Measurements from ENCODE around the gene XRCC5. TPM values are rescaled to one million over a fixed set of nuclear protein-coding genes. Genes with fewer than 3 reads are reported as not detected.

Gene XRCC5
- total and polyA plus RNA-seq, 8 donors, result 29.0 to 117 (median 88.1) TPM

DNA sequence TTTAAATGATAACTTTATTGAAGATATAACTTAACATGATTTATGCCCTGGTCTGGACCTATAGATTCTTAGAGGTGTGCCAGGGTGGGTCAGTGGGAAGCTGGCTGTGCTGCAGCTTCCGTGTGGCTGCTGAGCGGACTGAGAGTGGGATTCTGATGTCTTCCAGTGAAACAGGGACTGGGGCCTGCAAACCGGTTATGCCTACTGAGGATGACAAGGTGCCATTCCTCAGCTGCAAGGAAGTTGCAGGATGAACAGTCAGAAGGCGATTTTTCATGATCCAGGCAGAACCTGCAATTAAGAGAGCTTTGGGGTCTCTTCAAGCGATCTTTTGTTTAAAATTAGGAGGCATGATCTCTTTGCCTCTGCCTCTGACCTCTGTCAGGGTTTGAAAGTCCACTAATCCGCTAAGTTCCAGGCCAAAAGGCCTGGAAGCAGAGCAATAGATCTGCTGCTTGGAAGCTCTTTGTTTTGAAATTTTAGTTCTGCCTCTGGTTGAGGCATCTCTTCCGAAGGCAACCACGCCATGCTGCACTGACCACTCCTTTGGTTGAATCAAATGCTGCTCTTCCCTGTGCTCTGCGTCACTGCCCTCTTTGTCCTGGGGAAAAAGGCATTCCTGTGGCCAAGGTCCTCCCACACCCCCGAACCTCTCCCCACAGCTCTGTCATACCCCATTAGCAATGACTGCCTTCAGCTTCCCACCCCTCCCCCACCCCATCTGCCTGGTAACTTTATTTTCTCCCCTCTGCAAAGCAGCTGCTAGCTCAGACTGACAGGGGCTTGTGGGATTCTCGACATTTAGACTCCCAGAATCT is 25.5 kb upstream of the XRCC5 start:
- no peaks in the 10 kb centered on the region for H3K27me3 ChIP-seq
- no peaks in the 10 kb centered on the region for H3K9me3 ChIP-seq
- no peak for DNase-seq
- H3K4me3 ChIP-seq, result no peak overlapping the region
- no peak for FAIRE-seq
- TF ChIP-seq, protein P1, sequence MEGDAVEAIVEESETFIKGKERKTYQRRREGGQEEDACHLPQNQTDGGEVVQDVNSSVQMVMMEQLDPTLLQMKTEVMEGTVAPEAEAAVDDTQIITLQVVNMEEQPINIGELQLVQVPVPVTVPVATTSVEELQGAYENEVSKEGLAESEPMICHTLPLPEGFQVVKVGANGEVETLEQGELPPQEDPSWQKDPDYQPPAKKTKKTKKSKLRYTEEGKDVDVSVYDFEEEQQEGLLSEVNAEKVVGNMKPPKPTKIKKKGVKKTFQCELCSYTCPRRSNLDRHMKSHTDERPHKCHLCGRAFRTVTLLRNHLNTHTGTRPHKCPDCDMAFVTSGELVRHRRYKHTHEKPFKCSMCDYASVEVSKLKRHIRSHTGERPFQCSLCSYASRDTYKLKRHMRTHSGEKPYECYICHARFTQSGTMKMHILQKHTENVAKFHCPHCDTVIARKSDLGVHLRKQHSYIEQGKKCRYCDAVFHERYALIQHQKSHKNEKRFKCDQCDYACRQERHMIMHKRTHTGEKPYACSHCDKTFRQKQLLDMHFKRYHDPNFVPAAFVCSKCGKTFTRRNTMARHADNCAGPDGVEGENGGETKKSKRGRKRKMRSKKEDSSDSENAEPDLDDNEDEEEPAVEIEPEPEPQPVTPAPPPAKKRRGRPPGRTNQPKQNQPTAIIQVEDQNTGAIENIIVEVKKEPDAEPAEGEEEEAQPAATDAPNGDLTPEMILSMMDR (IDR thresholded peaks at IDR 0.05), result no peak
- ATAC-seq, result no peak
- peaks cover 0 to 10% (median 5%) of the 10 kb centered on the region in 3 donors for H3K4me1 ChIP-seq
- intact Hi-C loops (cut with DNase I), result no loop called here
- H3K27ac ChIP-seq, result no peak overlapping the region
- H3K36me3 ChIP-seq, result no peaks in the 10 kb centered on the region
- WGBS, 2 donors, result 80 to 84% methylated on average over 11 of the region's 11 CpGs

DNA sequence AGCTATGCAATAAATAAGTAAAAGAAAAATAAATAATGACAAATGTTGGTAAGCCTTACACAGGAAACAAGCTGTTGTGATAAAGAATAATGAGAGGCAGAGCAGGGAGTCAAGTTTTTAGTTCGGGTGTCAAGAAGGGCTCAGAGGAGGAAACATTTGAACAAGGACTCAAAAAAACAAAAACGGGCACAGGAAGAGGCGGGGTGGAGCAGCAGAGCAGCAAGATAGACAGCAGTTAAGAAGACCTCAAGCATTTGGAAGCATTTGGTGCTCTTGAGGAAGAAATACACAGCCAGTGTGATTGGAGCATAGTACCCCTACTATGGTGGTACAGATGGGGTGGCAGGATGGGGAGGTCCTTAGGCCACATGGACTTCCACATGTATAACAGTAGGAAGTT is 24.6 kb upstream of the XRCC5 start:
- WGBS, 2 donors, result 78 to 89% methylated on average over 3 of the region's 3 CpGs
- TF ChIP-seq, protein P1 (IDR thresholded peaks at IDR 0.05), result no peak
- FAIRE-seq (no peak), ATAC-seq (no peak), DNase-seq (no peak)
- no peaks in the 10 kb centered on the region for H3K36me3 ChIP-seq
- intact Hi-C loops (cut with DNase I), result no loop called here
- no peak overlapping the region for H3K27ac ChIP-seq
- H3K9me3 ChIP-seq, result no peaks in the 10 kb centered on the region
- H3K27me3 ChIP-seq, result no peaks in the 10 kb centered on the region
- no peak overlapping the region for H3K4me3 ChIP-seq
- H3K4me1 ChIP-seq, result peaks cover 0 to 10% (median 0%) of the 10 kb centered on the region in 3 donors

DNA sequence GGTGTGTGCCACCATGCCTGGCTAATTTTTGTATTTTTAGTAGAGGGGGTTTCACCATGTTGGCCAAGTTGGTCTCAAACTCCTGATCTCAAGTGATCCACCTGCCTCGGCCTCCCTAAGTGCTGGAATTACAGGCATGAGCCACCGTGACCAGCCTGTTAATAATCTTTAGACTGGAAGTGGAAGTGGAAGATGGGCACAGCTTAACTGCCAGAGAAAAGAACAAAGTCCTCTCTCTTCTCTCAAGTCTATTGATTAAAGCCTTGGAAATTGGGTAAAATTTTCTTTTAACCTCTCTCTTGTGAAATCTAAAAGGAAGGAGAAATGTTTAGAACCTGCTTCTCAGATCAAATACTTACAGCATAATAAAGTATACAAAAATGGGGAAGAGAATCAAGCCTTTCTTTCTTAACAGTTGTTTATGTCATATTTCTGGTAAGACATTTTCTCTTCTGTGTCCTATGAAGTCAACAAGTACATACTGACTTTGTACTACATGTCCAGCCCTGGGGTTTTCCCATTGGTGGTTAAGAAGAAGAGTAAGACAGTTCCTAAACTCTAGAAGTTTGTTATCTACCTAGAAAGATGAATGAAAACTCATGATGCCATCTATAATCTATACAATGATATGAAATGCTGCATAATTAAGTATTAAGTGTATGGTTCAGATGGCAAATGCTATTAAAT is 22.8 kb upstream of the XRCC5 start:
- no peak for ATAC-seq
- intact Hi-C loops (cut with DNase I), result no loop called here

DNA sequence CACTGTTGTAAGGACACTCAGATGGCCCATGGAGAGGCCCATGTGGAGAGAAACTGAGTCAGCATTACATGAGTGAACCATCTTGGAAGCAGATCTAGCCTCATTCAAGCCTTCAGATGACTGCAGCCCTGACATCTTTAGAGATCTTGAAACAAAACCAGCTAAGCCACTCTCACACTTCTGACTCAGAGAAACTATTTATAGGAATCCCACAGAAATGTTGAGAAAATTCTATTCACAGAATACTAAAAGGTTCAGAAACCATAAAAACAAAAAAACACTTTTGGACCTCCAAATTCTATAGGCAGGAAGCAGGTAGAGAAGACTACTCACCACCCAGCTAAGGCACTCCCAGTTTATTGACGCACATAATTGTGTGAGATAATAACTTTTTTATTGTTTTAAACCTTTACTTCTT is 18.8 kb upstream of the XRCC5 start:
- Histone ChIP-seq H3K9me3 (no peaks in the 10 kb centered on the region), H3K27me3 (no peaks in the 10 kb centered on the region), H3K4me3 (no peak overlapping the region), H3K27ac (no peak overlapping the region), H3K36me3 (no peaks in the 10 kb centered on the region), H3K4me1 (no peaks in the 10 kb centered on the region)
- 81 to 85% methylated on average over 1 of the region's 1 CpG for WGBS, 2 donors
- TF ChIP-seq, protein P1 (IDR thresholded peaks at IDR 0.05), result no peak
- ATAC-seq, result no peak
- intact Hi-C loops (cut with DNase I), result no loop called here
- DNase-seq, result no peak
- FAIRE-seq, result no peak

More for the DNA sequence above, 22.8 kb upstream of the XRCC5 start:
- TF ChIP-seq, protein P1 (IDR thresholded peaks at IDR 0.05), result no peak
- DNase-seq, result no peak
- no peaks in the 10 kb centered on the region for H3K27me3 ChIP-seq
- H3K27ac ChIP-seq, result no peak overlapping the region
- 50 to 60% methylated on average over 2 of the region's 2 CpGs for WGBS, 2 donors
- FAIRE-seq, result no peak
- H3K36me3 ChIP-seq, result no peaks in the 10 kb centered on the region
- peaks cover 0 to under 1% (median 0%) of the 10 kb centered on the region in 3 donors for H3K4me1 ChIP-seq
- H3K9me3 ChIP-seq, result no peaks in the 10 kb centered on the region
- H3K4me3 ChIP-seq, result no peak overlapping the region

DNA sequence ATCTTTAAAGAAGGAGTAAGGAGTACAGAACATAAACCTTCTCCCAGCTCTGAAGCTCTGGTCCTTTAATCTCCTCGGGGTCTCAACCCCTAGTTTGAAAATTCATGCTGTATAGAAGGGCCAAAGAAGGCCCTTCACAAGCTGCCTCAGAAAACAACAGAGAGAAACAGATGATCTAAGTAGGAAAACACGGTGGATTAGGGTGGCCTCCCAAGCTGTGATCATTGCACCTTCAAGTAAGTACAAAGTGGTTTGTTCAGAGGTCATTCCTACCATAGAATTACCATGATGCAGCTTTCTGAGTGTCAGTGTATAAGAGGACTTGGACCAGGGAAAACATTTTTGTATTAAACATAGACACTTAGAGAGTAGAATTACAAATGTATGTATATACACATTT is 16.5 kb upstream of the XRCC5 start:
- Histone ChIP-seq H3K9me3 (no peaks in the 10 kb centered on the region), H3K27ac (no peak overlapping the region), H3K27me3 (no peaks in the 10 kb centered on the region), H3K4me3 (no peak overlapping the region), H3K4me1 (no peaks in the 10 kb centered on the region), H3K36me3 (no peaks in the 10 kb centered on the region)
- DNase-seq (no peak), ATAC-seq (no peak), FAIRE-seq (no peak)
- 53 to 64% methylated on average over 2 of the region's 2 CpGs for WGBS, 2 donors
- intact Hi-C loops (cut with DNase I), result no loop called here
- TF ChIP-seq, protein P1 (IDR thresholded peaks at IDR 0.05), result no peak

All from pancreas (tissue), 10 donors.